H1 (cell line): Measurements from ENCODE around the gene UQCRC2. TPM values are rescaled to one million over a fixed set of nuclear protein-coding genes. Genes with fewer than 3 reads are reported as not detected.
"Not testable (repeated sequence)": the region's sequence is repeated elsewhere in the genome, so short reads cannot be mapped to it uniquely, and the experiment has no call there.

Experiments used
- CTCF ChIA-PET: fragments of 300-600 bp; sonication (Branson Sonifier 250); formaldehyde crosslinking; loops from one replicate; lab custom pipeline; 2021; ENCODE audit not compliant: partially characterized antibody; lab: Charles Lee
- POLR2A ChIA-PET: fragments of 300-600 bp; sonication (Branson Sonifier 250); formaldehyde crosslinking; loops from one replicate; lab custom pipeline; 2021; ENCODE audit warnings: inconsistent platforms; ENCODE audit not compliant: partially characterized antibody; lab: Charles Lee
- DNase-seq, 2 experiments: peaks; one replicate each; pipeline versions ENCODE4 v3.0.0 to v3.0.0-alpha.2; 2010 to 2022; ENCODE audit warnings: low spot score in 2 of 2, low read depth in 1 of 2, mixed read lengths in 1 of 2
- FAIRE-seq: peaks from 2 replicates; lab custom pipeline; 2011; peaks lifted over from hg19 to GRCh38; lab: Jason Lieb, UNC
- H2AFZ ChIP-seq: 2 replicates; pipeline ENCODE4 v1.8.1; 2012; ENCODE audit warnings: low read length, inconsistent platforms
- H2AK5ac ChIP-seq: 2 replicates; pipeline ENCODE4 v1.6.1; 2013; ENCODE audit warnings: low read depth, low read length
- H2BK120ac ChIP-seq: replicated peaks from 2 replicates; pipeline ENCODE3; 2013; ENCODE audit warnings: low read depth, low read length, inconsistent platforms
- H2BK12ac ChIP-seq: 2 replicates; pipeline ENCODE4 v1.6.1; 2013; ENCODE audit warnings: low read depth, low read length
- H2BK15ac ChIP-seq: 2 replicates; pipeline ENCODE4 v1.6.1; 2013; ENCODE audit warnings: low read length
- H2BK20ac ChIP-seq: 2 replicates; pipeline ENCODE4 v1.6.1; 2013; ENCODE audit warnings: low read length
- H2BK5ac ChIP-seq: 2 replicates; pipeline ENCODE4 v1.6.1; 2013; ENCODE audit warnings: low read depth, low read length
- H3K14ac ChIP-seq: 2 replicates; pipeline ENCODE4 v1.6.1; 2013; ENCODE audit warnings: inconsistent platforms; ENCODE audit not compliant: insufficient read length
- H3K18ac ChIP-seq: 2 replicates; pipeline ENCODE4 v1.6.1; 2013; ENCODE audit warnings: low read length; ENCODE audit errors: extremely low read depth
- H3K23ac ChIP-seq: 2 replicates; pipeline ENCODE4 v1.6.1; 2013; ENCODE audit warnings: inconsistent platforms; ENCODE audit not compliant: insufficient read length
- H3K23me2 ChIP-seq: 2 replicates; pipeline ENCODE4 v1.6.1; 2013; ENCODE audit warnings: low read depth, low read length
- H3K27ac ChIP-seq: 2 replicates; pipeline ENCODE4 v1.6.1; 2011; ENCODE audit warnings: low read depth, low read length, inconsistent platforms
- H3K27me3 ChIP-seq, 4 experiments: replicated peaks in 1 of 4; 1 replicate in 1 of 4; 2 replicates in 3 of 4; pipeline versions ENCODE4 v1.6.1 to v1.8.1; 2011 to 2013; ENCODE audit warnings: low read length in 3 of 4, mild to moderate bottlenecking in 3 of 4, inconsistent platforms in 2 of 4, mixed read lengths in 2 of 4, moderate library complexity in 1 of 4; ENCODE audit not compliant: control insufficient read depth in 3 of 4, insufficient read depth in 3 of 4; ENCODE audit errors: extremely low read depth in 1 of 4
- H3K36me3 ChIP-seq, 4 experiments: 2 replicates each; pipeline versions ENCODE4 v1.6.1 to v1.8.1; 2011 to 2013; ENCODE audit warnings: mild to moderate bottlenecking in 4 of 4, low read length in 3 of 4, moderate library complexity in 2 of 4, control low read depth in 1 of 4, inconsistent platforms in 1 of 4; ENCODE audit not compliant: insufficient read depth in 4 of 4, control insufficient read depth in 2 of 4
- H3K4ac ChIP-seq: replicated peaks from 2 replicates; pipeline ENCODE3; 2013; ENCODE audit warnings: low read length, low read depth, mixed read lengths, inconsistent platforms; ENCODE audit not compliant: insufficient read length
- H3K4me1 ChIP-seq, 4 experiments: replicated peaks in 1 of 4; 1 replicate in 1 of 4; 2 replicates in 3 of 4; pipeline versions ENCODE4 v1.6.1 to v1.8.1; 2011 to 2013; ENCODE audit warnings: low read length in 3 of 4, inconsistent platforms in 2 of 4, mixed read lengths in 1 of 4; ENCODE audit not compliant: insufficient read depth in 4 of 4, control insufficient read depth in 3 of 4
- H3K4me2 ChIP-seq, 2 experiments: 2 replicates each; pipeline versions ENCODE4 v1.6.1 to v1.8.1; 2011 to 2013; ENCODE audit warnings: low read depth in 2 of 2, low read length in 2 of 2, control low read depth in 1 of 2, inconsistent platforms in 1 of 2, mild to moderate bottlenecking in 1 of 2; ENCODE audit not compliant: insufficient read depth in 1 of 2
- H3K4me3 ChIP-seq, 4 experiments: fragments of 200-600, 300-600 bp in 1 of 4; sonication (generic), shearing (Covaris generic), sonication (Bioruptor Twin) in 1 of 4; 2 replicates each; pipeline versions ENCODE4 v1.5.1 to v1.8.1; 2011 to 2016; ENCODE audit warnings: low read length in 4 of 4, low read depth in 3 of 4, control low read depth in 2 of 4, inconsistent platforms in 2 of 4, mild to moderate bottlenecking in 2 of 4, mixed read lengths in 1 of 4, moderate library complexity in 1 of 4; ENCODE audit not compliant: insufficient read depth in 2 of 4; ENCODE audit errors: extremely low read depth in 1 of 4
- H3K56ac ChIP-seq: replicated peaks from 2 replicates; pipeline ENCODE3; 2013; ENCODE audit warnings: low read depth, mild to moderate bottlenecking, mixed read lengths, low read length, inconsistent platforms; ENCODE audit not compliant: insufficient read length
- H3K79me1 ChIP-seq: 2 replicates; pipeline ENCODE4 v1.6.1; 2013; ENCODE audit warnings: low read depth, low read length, control low read depth
- H3K79me2 ChIP-seq, 2 experiments: 2 replicates each; pipeline versions ENCODE4 v1.6.1 to v1.8.1; 2012 to 2013; ENCODE audit warnings: low read length in 2 of 2, mild to moderate bottlenecking in 2 of 2, inconsistent platforms in 1 of 2; ENCODE audit not compliant: insufficient read depth in 2 of 2, control insufficient read depth in 1 of 2
- H3K9ac ChIP-seq, 4 experiments: replicated peaks in 1 of 4; 1 replicate in 1 of 4; 2 replicates in 3 of 4; pipeline versions ENCODE4 v1.6.1 to v1.8.1; 2011 to 2013; ENCODE audit warnings: low read depth in 3 of 4, low read length in 3 of 4, control low read depth in 2 of 4, mild to moderate bottlenecking in 2 of 4, moderate library complexity in 2 of 4, inconsistent platforms in 1 of 4; ENCODE audit errors: extremely low read depth in 1 of 4
- H3K9me3 ChIP-seq, 2 experiments: 2 replicates each; pipeline versions ENCODE4 v1.6.1 to v1.8.1; 2012 to 2013; ENCODE audit warnings: mild to moderate bottlenecking in 2 of 2, moderate library complexity in 2 of 2, control low read depth in 1 of 2, inconsistent platforms in 1 of 2, low read depth in 1 of 2, low read length in 1 of 2, mixed read lengths in 1 of 2; ENCODE audit not compliant: insufficient read depth in 2 of 2
- H4K20me1 ChIP-seq, 2 experiments: replicated peaks in 1 of 2; 2 replicates each; pipeline versions ENCODE3 to v1.8.1; 2011 to 2013; ENCODE audit warnings: inconsistent platforms in 2 of 2, low read length in 2 of 2, mild to moderate bottlenecking in 1 of 2; ENCODE audit not compliant: insufficient read depth in 2 of 2, control insufficient read depth in 1 of 2
- H4K5ac ChIP-seq: 2 replicates; pipeline ENCODE4 v1.6.1; 2013; ENCODE audit warnings: low read length, low read depth, mixed read lengths, inconsistent platforms; ENCODE audit not compliant: insufficient read length
- H4K8ac ChIP-seq: 2 replicates; pipeline ENCODE4 v1.8.0; 2013; ENCODE audit warnings: mild to moderate bottlenecking, moderate library complexity, low read length, inconsistent platforms; ENCODE audit not compliant: insufficient read depth; ENCODE audit errors: extremely low read depth
- H4K91ac ChIP-seq: replicated peaks from 2 replicates; pipeline ENCODE3; 2013; ENCODE audit warnings: low read length, mixed read lengths, inconsistent platforms; ENCODE audit not compliant: insufficient read length
- HDAC6 ChIP-seq: IDR thresholded peaks from one replicate; pipeline ENCODE4 v1.7.1; 2012; ENCODE audit warnings: low read depth, mild to moderate bottlenecking, inconsistent platforms, low read length, moderate library complexity
- SP4 ChIP-seq: IDR thresholded peaks from 2 replicates; pipeline ENCODE4 v1.6.1; 2012; ENCODE audit warnings: low read length, inconsistent platforms
- WGBS, 2 experiments: shearing (Covaris generic) in 1 of 2; methylation state at CpG; one replicate each; pipeline versions ENCODE4 v1.1.6 to v1.1.7; 2013 to 2015; ENCODE audit warnings: low lambda C conversion rate in 2 of 2, mixed read lengths in 2 of 2, inconsistent platforms in 1 of 2, low coverage in 1 of 2, missing lambda C conversion rate in 1 of 2; ENCODE audit not compliant: insufficient replicate concordance in 2 of 2, insufficient coverage in 1 of 2, insufficient read length in 1 of 2; ENCODE audit errors: extremely low coverage in 1 of 2, missing lambda C conversion rate in 1 of 2; 5-methylcytosine and 5-hydroxymethylcytosine counted together
- polyA plus RNA-seq, 7 experiments: library from polyadenylated mRNA; depleted of rRNA in 3 of 7; stranded (reverse) in 5 of 7; unstranded in 2 of 7; fragments of >200 nt in 5 of 7; fragments of 200-250 nt in 2 of 7; gene quantifications; 1 replicate in 5 of 7; 2 replicates in 1 of 7; 4 replicates in 1 of 7; pipeline versions ENCODE4 v1.2.1 to v1.2.3, GENCODE V29; 2011 to 2013; ENCODE audit warnings: missing spikeins in 2 of 7, mixed read lengths in 2 of 7
- total RNA-seq: library from RNA; stranded (reverse); fragmentation: NEBNext Ultra II Directional; extraction: Animal tissue kit (Norgen Biotek cat#: 25700); gene quantifications from 2 replicates; pipeline ENCODE4 v1.2.1, GENCODE V29; 2021

Gene UQCRC2
- total and polyA plus RNA-seq, 2 of the 8 experiments (the other 6 are each of a cell fraction or from before 2014, with no cell fraction given), result 94.4 to 182 TPM

GRCh38 chr16:22001591-22001990 lies 48.4 kb downstream of the UQCRC2 start (continued):
- TF ChIP-seq SP4 (no peak), HDAC6 (no peak)
- TF ChIP-seq, all 59 proteins: peak for 0

GRCh38 chr16:22002047-22002446 lies 48.9 kb downstream of the UQCRC2 start:
- H3K27me3 ChIP-seq, H2BK5ac ChIP-seq, H2BK12ac ChIP-seq, H2BK120ac ChIP-seq, H3K36me3 ChIP-seq, H4K8ac ChIP-seq, H2BK15ac ChIP-seq, H3K4me2 ChIP-seq, H4K5ac ChIP-seq, DNase-seq, H3K18ac ChIP-seq, H4K91ac ChIP-seq, H3K56ac ChIP-seq, H3K4ac ChIP-seq, H3K27ac ChIP-seq, FAIRE-seq, H2BK20ac ChIP-seq, H2AK5ac ChIP-seq, H3K9ac ChIP-seq, H3K4me3 ChIP-seq, H3K23ac ChIP-seq, H3K9me3 ChIP-seq, H3K79me1 ChIP-seq, H4K20me1 ChIP-seq, H3K14ac ChIP-seq, H3K4me1 ChIP-seq, H2AFZ ChIP-seq, H3K23me2 ChIP-seq, H3K79me2 ChIP-seq: not testable (repeated sequence)
- 100% methylated on average over 1 of the region's 1 CpG; no CpG with 5 or more reads in 1 of the 2 experiments for WGBS, 2 experiments
- POLR2A ChIA-PET, result interaction anchor here (1.0 to 1.2 kb wide), 2 partner anchors 14 to 187 kb away, joined by 3 read pairs; no protein-coding TSS in a partner anchor
- CTCF ChIA-PET, result interaction anchor here (0.7 to 19.4 kb wide), 24 partner anchors 9 to 305 kb away, joined by 3 to 247 read pairs (median 4); partner anchors contain the start of gene VWA3A
